GM08714 (cell line): ENCODE data around the gene CXCL1.

Source experiments
- H3K4me3 ChIP-seq: fragments of 200-500 bp; sonication (Bioruptor generic); 2 replicates; pipeline ENCODE4 v1.5.1; 2014; ENCODE audit warnings: mild to moderate bottlenecking, low read length, inconsistent platforms
- ZNF274 ChIP-seq: IDR thresholded peaks from 2 replicates; pipeline ENCODE4 v1.6.1; 2012; ENCODE audit warnings: mild to moderate bottlenecking, low read depth, low read length

Gene CXCL1

GRCh38 chr4:73862322-73862721 is 6.9 kb upstream of the CXCL1 start:
- H3K4me3 ChIP-seq, result no peak overlapping the region
- no peak for TF ChIP-seq ZNF274

GRCh38 chr4:73864365-73864764 is 4.8 kb upstream of the CXCL1 start:
- H3K4me3 ChIP-seq, result no peak overlapping the region
- no peak for TF ChIP-seq ZNF274

- TF ChIP-seq ZNF274, result no peak
- H3K4me3 ChIP-seq, result no peak overlapping the region
Observed at GRCh38 chr4:73864961-73865360, 4.2 kb upstream of the CXCL1 start.

GRCh38 chr4:73865431-73866096 is 3.6 kb upstream of the CXCL1 start:
- no peak for TF ChIP-seq ZNF274
- H3K4me3 ChIP-seq, result no peak overlapping the region

- H3K4me3 ChIP-seq, result no peak overlapping the region
- TF ChIP-seq ZNF274, result no peak
Observed at GRCh38 chr4:73866246-73866645, 2.9 kb upstream of the CXCL1 start.

- TF ChIP-seq ZNF274, result no peak
- no peak overlapping the region for H3K4me3 ChIP-seq
Observed at GRCh38 chr4:73867783-73868182, 1.4 kb upstream of the CXCL1 start.

- H3K4me3 ChIP-seq, result no peak overlapping the region
- no peak for TF ChIP-seq ZNF274
Observed at GRCh38 chr4:73868206-73869129, 725 bp upstream of the CXCL1 start.

- H3K4me3 ChIP-seq, result no peak overlapping the region
- no peak for TF ChIP-seq ZNF274
Observed at GRCh38 chr4:73870260-73870659, 1.1 kb downstream of the CXCL1 start.

- no peak for TF ChIP-seq ZNF274
- H3K4me3 ChIP-seq, result no peak overlapping the region
Observed at GRCh38 chr4:73870768-73871167, 1.6 kb downstream of the CXCL1 start.

GRCh38 chr4:73871511-73872310 is 2.5 kb downstream of the CXCL1 start:
- TF ChIP-seq ZNF274, result no peak
- H3K4me3 ChIP-seq, result no peak overlapping the region

GRCh38 chr4:73872316-73873108 is 3.3 kb downstream of the CXCL1 start:
- no peak overlapping the region for H3K4me3 ChIP-seq
- no peak for TF ChIP-seq ZNF274

GRCh38 chr4:73874386-73874785 is 5.2 kb downstream of the CXCL1 start:
- H3K4me3 ChIP-seq, result no peak overlapping the region
- no peak for TF ChIP-seq ZNF274

GRCh38 chr4:73875401-73875800 is 6.2 kb downstream of the CXCL1 start:
- H3K4me3 ChIP-seq, result no peak overlapping the region
- TF ChIP-seq ZNF274, result no peak

- no peak for TF ChIP-seq ZNF274
Observed at GRCh38 chr4:73883306-73883705, 14.1 kb downstream of the CXCL1 start.

More at GRCh38 chr4:73883306-73883705, 14.1 kb downstream of the CXCL1 start:
- no peak overlapping the region for H3K4me3 ChIP-seq
